Measurements from ENCODE around the gene FCAMR.

DNA sequence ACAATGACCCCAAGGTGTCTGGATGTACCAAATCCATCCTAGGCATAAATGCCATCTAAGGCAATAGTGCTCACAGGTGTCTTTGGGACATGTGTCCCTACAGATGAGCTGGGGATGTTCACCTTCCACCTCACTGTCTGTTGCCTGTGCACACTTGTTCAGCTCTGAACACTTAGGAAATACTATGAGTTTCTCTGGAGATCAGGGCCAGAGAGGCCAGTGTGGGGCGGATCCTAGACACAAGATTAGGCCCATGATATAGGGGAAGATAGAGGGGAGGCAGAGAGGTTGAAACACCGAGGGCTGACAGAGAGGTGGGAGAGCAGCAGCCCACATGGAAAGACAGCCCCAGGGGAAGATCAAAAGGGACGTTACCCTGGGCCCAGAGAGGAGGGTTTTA is 36.7 kb upstream of the FCAMR start:
- TF ChIP-seq, protein P1, sequence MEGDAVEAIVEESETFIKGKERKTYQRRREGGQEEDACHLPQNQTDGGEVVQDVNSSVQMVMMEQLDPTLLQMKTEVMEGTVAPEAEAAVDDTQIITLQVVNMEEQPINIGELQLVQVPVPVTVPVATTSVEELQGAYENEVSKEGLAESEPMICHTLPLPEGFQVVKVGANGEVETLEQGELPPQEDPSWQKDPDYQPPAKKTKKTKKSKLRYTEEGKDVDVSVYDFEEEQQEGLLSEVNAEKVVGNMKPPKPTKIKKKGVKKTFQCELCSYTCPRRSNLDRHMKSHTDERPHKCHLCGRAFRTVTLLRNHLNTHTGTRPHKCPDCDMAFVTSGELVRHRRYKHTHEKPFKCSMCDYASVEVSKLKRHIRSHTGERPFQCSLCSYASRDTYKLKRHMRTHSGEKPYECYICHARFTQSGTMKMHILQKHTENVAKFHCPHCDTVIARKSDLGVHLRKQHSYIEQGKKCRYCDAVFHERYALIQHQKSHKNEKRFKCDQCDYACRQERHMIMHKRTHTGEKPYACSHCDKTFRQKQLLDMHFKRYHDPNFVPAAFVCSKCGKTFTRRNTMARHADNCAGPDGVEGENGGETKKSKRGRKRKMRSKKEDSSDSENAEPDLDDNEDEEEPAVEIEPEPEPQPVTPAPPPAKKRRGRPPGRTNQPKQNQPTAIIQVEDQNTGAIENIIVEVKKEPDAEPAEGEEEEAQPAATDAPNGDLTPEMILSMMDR (IDR thresholded peaks at IDR 0.05; ENCODE audit: insufficient read depth, low read depth, low read length): no peak
- no peak for TF ChIP-seq EZH2 (IDR thresholded peaks at IDR 0.05; ENCODE audit: insufficient read depth, low read length)

Data from astrocyte (in vitro differentiated cells and primary cell).